GM19035 (cell line): ENCODE data around the gene MDH2.
"Not testable (repeated sequence)": the region's sequence is repeated elsewhere in the genome, so short reads cannot be mapped to it uniquely, and the experiment has no call there.

ENCODE experiments used
- ATAC-seq: cut with Tn5 transposase; IDR thresholded peaks from one replicate; pipeline ENCODE4 v1.9.1; 2021; ENCODE audit not compliant: unreplicated experiment

MDH2 gene

GRCh38 chr7:76108540-76109233 lies 60.8 kb downstream of the MDH2 start:
- ATAC-seq = no peak

DNA sequence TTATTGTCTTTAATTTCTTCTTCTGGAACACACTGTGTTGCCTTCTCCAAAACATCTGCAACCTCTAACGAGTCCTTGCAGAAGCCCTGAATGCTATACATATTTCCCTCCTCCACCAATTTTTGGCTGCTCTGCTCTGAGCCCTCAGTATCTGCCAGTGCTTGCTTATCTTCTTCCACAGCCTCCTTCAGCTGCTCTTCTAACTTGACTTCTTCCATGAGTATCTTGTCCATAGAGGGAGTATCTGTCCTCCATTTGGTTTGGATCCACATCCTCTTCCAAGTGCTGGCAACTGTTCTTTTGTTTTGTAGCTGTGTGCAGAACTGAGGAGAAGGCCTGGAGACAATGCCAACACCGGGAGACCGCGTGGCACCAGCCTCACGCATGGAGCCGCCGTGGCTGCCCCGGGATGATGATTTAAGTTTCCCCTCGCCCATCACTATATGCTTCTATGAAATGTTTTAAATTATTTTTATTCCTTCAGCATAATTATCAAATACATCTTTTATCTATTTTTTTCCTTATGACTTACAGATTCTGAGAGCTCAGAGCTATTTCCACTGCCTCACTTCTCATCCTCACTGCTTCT lies 65.2 kb downstream of the MDH2 start:
- not testable (repeated sequence) for ATAC-seq

DNA sequence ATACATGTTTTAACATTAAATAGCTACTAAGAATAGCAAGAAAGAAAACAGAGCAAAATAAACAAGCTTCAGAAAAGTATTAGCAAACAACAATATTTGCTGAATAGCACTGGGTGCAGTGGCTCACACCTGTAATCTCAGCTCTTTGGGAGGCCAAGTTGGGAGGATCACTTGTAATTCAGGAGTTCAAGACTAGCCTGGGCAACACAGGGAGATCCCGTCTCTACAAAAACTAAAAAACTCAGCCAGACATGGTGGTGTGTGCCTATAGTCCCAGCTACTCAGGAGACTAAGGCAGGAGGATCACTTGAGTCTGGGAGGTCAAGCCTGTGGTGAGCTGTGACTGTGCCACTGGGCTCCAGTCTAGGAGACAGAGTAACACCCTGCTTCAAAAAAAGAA lies 66.8 kb downstream of the MDH2 start:
- ATAC-seq = not testable (repeated sequence)
